Endothelial cell of umbilical vein (primary cell): ENCODE results near the gene NPAS4. TPM values are rescaled to one million over a fixed set of nuclear protein-coding genes. Genes with fewer than 3 reads are reported as not detected.

Experiments used
- BruUV-seq: library from RNA; stranded (reverse); fragments of 400-500 nt; replicated peaks from 2 replicates; lab custom pipeline; 2021; lab: Mats Ljungman, UMichigan
- CTCF ChIA-PET: fragments of 300-600, 350-600 bp; sonication (Branson Sonifier 250); formaldehyde crosslinking; loops from one replicate; lab custom pipeline; 2021; ENCODE audit warnings: antibody characterized with exemption, inconsistent platforms; lab: Charles Lee
- POLR2A ChIA-PET: fragments of 300-600, 350-600 bp; sonication (Branson Sonifier 250); formaldehyde crosslinking; loops from one replicate; lab custom pipeline; 2021; ENCODE audit warnings: antibody characterized with exemption, inconsistent platforms; lab: Charles Lee
- DNase-seq: peaks from one replicate; pipeline ENCODE4 v3.0.0-alpha.2; 2011; ENCODE audit warnings: low read depth, low spot score
- FAIRE-seq: peaks from 2 replicates; lab custom pipeline; 2011; peaks lifted over from hg19 to GRCh38; lab: Jason Lieb, UNC
- H2AFZ ChIP-seq: 2 replicates; pipeline ENCODE4 v1.6.0; 2012; ENCODE audit warnings: low read depth, low read length, control low read depth, inconsistent platforms
- H3K27ac ChIP-seq: 2 replicates; pipeline ENCODE4 v1.5.1; 2011; ENCODE audit warnings: low read depth, mild to moderate bottlenecking, control low read depth, low read length, moderate library complexity; ENCODE audit not compliant: insufficient read depth
- H3K27me3 ChIP-seq, 2 experiments: 2 replicates each; pipeline versions ENCODE4 v1.6.0 to v1.6.1; 2011; ENCODE audit warnings: low read length in 2 of 2, mixed read lengths in 1 of 2; ENCODE audit not compliant: control insufficient read depth in 2 of 2, insufficient read depth in 2 of 2
- H3K36me3 ChIP-seq, 2 experiments: 2 replicates in 1 of 2; 3 replicates in 1 of 2; pipeline ENCODE4 v1.5.1; 2011; ENCODE audit warnings: low read length in 2 of 2, mild to moderate bottlenecking in 1 of 2, moderate library complexity in 1 of 2; ENCODE audit not compliant: control insufficient read depth in 2 of 2, insufficient read depth in 2 of 2; ENCODE audit errors: extremely low read depth in 1 of 2
- H3K4me1 ChIP-seq: 3 replicates; pipeline ENCODE4 v1.5.1; 2011; ENCODE audit warnings: mild to moderate bottlenecking, low read length; ENCODE audit not compliant: control insufficient read depth, insufficient read depth; ENCODE audit errors: extremely low read depth
- H3K4me2 ChIP-seq: 2 replicates; pipeline ENCODE4 v1.6.1; 2011; ENCODE audit warnings: low read length, control low read depth, mixed read lengths; ENCODE audit not compliant: insufficient read depth
- H3K4me3 ChIP-seq, 3 experiments: fragments of 200-600 bp in 1 of 3; sonication (generic), shearing (Covaris generic) in 1 of 3; replicated peaks in 1 of 3; 2 replicates each; pipeline ENCODE4 v1.5.1; 2011 to 2016; ENCODE audit warnings: control low read depth in 3 of 3, low read length in 3 of 3, mild to moderate bottlenecking in 2 of 3, inconsistent platforms in 1 of 3, low read depth in 1 of 3, moderate library complexity in 1 of 3; ENCODE audit not compliant: insufficient read depth in 1 of 3
- H3K79me2 ChIP-seq: 2 replicates; pipeline ENCODE4 v1.6.0; 2012; ENCODE audit warnings: low read length, inconsistent platforms; ENCODE audit not compliant: control insufficient read depth, insufficient read depth
- H3K9ac ChIP-seq: replicated peaks from 2 replicates; pipeline ENCODE3; 2011; ENCODE audit warnings: low read length, control low read depth; ENCODE audit not compliant: insufficient read depth; ENCODE audit errors: extremely low read depth
- H3K9me1 ChIP-seq: replicated peaks from 3 replicates; pipeline ENCODE4 v1.6.0; 2011; ENCODE audit warnings: mild to moderate bottlenecking, low read length; ENCODE audit not compliant: control insufficient read depth, insufficient read depth; ENCODE audit errors: extremely low read depth
- H3K9me3 ChIP-seq: replicated peaks from 2 replicates; pipeline ENCODE4 v1.5.1; 2012; ENCODE audit warnings: low read length, inconsistent platforms; ENCODE audit not compliant: control insufficient read depth, insufficient read depth
- H4K20me1 ChIP-seq: replicated peaks from 2 replicates; pipeline ENCODE3; 2011; ENCODE audit warnings: mild to moderate bottlenecking, low read length; ENCODE audit not compliant: control insufficient read depth, insufficient read depth; ENCODE audit errors: extremely low read depth
- CTCF ChIP-seq, 2 donors: IDR thresholded peaks; 1 replicate in 1 of 2; 2 replicates in 1 of 2; pipeline ENCODE4 v1.5.1; 2011; ENCODE audit warnings: low read length in 2 of 2, mild to moderate bottlenecking in 2 of 2, moderate library complexity in 2 of 2, control low read depth in 1 of 2, inconsistent platforms in 1 of 2, low read depth in 1 of 2; ENCODE audit not compliant: insufficient read depth in 1 of 2; ENCODE audit errors: extremely low read depth in 1 of 2
- EZH2 ChIP-seq: IDR thresholded peaks from 2 replicates; pipeline ENCODE4 v1.6.1; 2012; ENCODE audit warnings: borderline replicate concordance, low read depth, mild to moderate bottlenecking, moderate library complexity, low read length, inconsistent platforms; ENCODE audit not compliant: severe bottlenecking
- FOS ChIP-seq: IDR thresholded peaks from 2 replicates; pipeline ENCODE4 v1.6.1; 2011; ENCODE audit warnings: mild to moderate bottlenecking, low read length, moderate library complexity, borderline replicate concordance; ENCODE audit not compliant: insufficient read depth
- GATA2 ChIP-seq: IDR thresholded peaks from 2 replicates; pipeline ENCODE4 v1.7.0; 2011; ENCODE audit warnings: low read depth, mild to moderate bottlenecking, moderate library complexity, mixed read lengths, low read length; ENCODE audit not compliant: insufficient read length, insufficient read depth
- JUN ChIP-seq: IDR thresholded peaks from 2 replicates; pipeline ENCODE4 v1.6.1; 2011; ENCODE audit warnings: borderline replicate concordance, low read depth; ENCODE audit not compliant: insufficient read length, insufficient read depth
- MAX ChIP-seq: IDR thresholded peaks from 2 replicates; pipeline ENCODE4 v1.6.1; 2011; ENCODE audit not compliant: insufficient read depth, insufficient read length
- MYC ChIP-seq: IDR thresholded peaks from one replicate; pipeline ENCODE4 v1.6.1; 2011; ENCODE audit warnings: mild to moderate bottlenecking, low read depth, low read length
- POLR2A ChIP-seq: IDR thresholded peaks from 2 replicates; pipeline ENCODE4 v1.6.1; 2012; ENCODE audit warnings: low read depth, mild to moderate bottlenecking, control low read depth, low read length
- POLR2AphosphoS5 ChIP-seq: IDR thresholded peaks from 2 replicates; pipeline ENCODE4 v1.6.1; 2012; ENCODE audit warnings: low read depth, mild to moderate bottlenecking, control low read depth, low read length, moderate library complexity; ENCODE audit not compliant: insufficient read depth
- dilution Hi-C: fragments of 300-500 bp; cut with MboI; formaldehyde crosslinking; loops from one replicate; pipeline ENCODE4 v1.15.0; 2019; ENCODE audit warnings: low sequenced_read_pairs; ENCODE audit not compliant: extremely low pct_ligation_motif_present
- intact Hi-C: fragments of 100-400 bp; cut with micrococcal nuclease; formaldehyde crosslinking; loops from one replicate; pipeline ENCODE4 v1.10.0; 2022
- polyA plus RNA-seq, 4 experiments: library from polyadenylated mRNA; depleted of rRNA in 3 of 4; stranded (reverse) in 3 of 4; unstranded in 1 of 4; fragments of >200 nt; gene quantifications; 2 replicates each; pipeline versions ENCODE4 v1.2.1 to v1.2.3, GENCODE V29; 2011 to 2012; ENCODE audit warnings: missing spikeins in 1 of 4
- total RNA-seq: library from RNA; stranded (reverse); gene quantifications from 2 replicates; pipeline ENCODE4 v1.2.3, GENCODE V29; 2021

Gene NPAS4
- total and polyA plus RNA-seq, 2 donors (not counting 3 experiments of a cell fraction or from before 2014, with no cell fraction given): not detected

- H3K4me1 ChIP-seq: no peaks in the 10 kb centered on the region
- no peaks in the 10 kb centered on the region for H3K9me1 ChIP-seq
- ChIA-PET CTCF (interaction anchor here (1.2 to 2.6 kb wide), 6 partner anchors 10 to 108 kb away, joined by 4 to 25 read pairs (median 6); partner anchors contain the start of gene DPP3), POLR2A (no interaction called here)
- DNase-seq: no peak
- H3K4me2 ChIP-seq: no peak overlapping the region
- no peaks in the 10 kb centered on the region for H4K20me1 ChIP-seq
- no peak overlapping the region for H3K4me3 ChIP-seq
- dilution Hi-C loops: no loop called here
- intact Hi-C loops: loop anchor here (1.0 kb wide), 1 partner anchor 11 kb away; no protein-coding TSS in a partner anchor
- H3K27me3 ChIP-seq: peaks cover 21 to 22% of the 10 kb centered on the region in 2 experiments
- no peak for FAIRE-seq
- H3K9ac ChIP-seq: no peak overlapping the region
- H3K9me3 ChIP-seq: no peaks in the 10 kb centered on the region
- TF ChIP-seq MAX (no peak), POLR2A (no peak), MYC (no peak), JUN (no peak), GATA2 (no peak), EZH2 (no peak), POLR2AphosphoS5 (no peak), CTCF (IDR thresholded peaks at IDR 0.05; ENCODE audit: extremely low read depth in 1 of 2, insufficient read depth in 1 of 2, low read depth in 1 of 2, low read length in 2 of 2) (no peak), FOS (no peak)
- no peak overlapping the region for H3K27ac ChIP-seq
- no TSS peak for BruUV-seq
- no peaks in the 10 kb centered on the region for H3K36me3 ChIP-seq
- no peaks in the 10 kb centered on the region for H3K79me2 ChIP-seq
- no peak overlapping the region for H2AFZ ChIP-seq
Measured at GRCh38 chr11:66418986-66419308, 1.9 kb upstream of the NPAS4 start.
